ENCODE measurements around the gene SMIM14.
"Not testable (repeated sequence)": the region's sequence is repeated elsewhere in the genome, so short reads cannot be mapped to it uniquely, and the experiment has no call there.

The SMIM14 gene

GRCh38 chr4:39642885-39643552, 4.4 kb upstream of the SMIM14 start:
- no peak for DNase-seq (ENCODE audit: low spot score)

DNA sequence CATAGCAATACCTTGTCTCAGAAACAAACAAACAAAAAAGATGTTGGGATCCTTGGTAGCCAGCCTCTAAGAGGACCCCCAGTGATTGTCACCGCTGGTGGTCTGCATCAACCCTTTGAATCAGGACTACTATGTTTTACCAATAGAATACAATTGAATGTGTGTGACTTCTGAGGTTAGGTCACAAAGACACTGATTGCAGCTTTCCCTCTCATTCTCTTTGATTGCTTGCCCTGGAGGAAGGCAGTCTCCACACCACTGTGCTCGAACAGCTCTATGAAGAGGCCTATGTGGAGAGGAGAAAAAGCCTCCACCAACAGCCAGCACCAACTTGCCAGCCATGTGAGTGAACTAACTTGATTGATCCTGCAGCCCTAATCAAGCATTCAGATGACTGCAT, 2.8 kb upstream of the SMIM14 start:
- no peak for DNase-seq (ENCODE audit: low spot score)

DNA sequence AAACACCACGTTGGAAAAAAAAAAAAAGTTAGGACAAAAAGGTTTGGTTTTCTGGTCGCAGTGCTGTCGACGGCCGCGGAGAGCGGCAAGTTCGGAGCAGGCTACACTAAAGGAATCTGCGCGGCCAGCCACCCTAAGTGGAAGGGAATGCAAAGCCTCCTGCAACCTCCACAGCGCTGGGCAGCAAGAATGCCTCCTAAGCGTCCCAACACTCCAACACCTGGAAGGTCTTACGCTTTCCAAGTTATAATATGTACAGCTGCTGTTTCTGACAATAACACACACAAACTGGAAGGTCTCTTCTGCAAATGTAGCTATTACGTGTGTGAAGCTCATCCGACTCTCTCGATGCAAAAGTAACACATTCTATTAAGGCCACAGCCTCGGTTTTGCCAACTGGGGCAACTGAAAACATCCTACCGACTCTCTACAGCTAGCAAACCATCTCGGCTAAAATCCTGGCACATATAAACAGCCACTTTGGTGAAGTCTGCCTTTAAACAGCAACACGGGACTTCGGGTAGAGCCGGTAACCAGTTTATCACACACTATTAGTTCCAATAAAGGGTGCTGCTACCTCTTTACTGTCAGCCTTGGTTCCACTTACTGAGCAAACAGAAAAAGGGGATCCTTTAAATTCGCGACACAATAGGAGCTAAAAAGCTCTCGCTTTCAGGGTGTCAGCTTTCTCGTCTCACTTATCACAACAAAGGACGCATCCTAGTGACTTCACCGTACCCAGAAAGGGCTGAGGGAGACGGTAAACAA, 895 bp downstream of the SMIM14 start:
- DNase-seq (ENCODE audit: low spot score) = no peak

DNA sequence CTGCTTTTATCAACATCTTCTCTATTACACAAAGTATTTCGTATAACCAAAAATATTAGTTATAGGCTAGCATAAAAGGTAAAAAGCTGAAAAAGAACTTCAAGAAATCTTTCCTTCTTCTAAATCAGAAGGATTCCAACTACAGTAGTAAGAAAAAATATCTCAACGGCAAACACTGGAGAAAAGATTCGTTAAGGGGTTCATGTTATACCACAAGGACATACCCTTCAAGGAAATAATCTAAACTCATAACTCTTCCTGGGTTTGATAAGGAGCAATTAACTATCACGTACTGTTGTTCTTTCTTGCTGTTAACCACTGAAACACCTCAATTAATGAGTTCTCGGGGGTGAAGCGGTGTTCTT, 1.5 kb downstream of the SMIM14 start:
- DNase-seq (ENCODE audit: low spot score) = no peak

DNA sequence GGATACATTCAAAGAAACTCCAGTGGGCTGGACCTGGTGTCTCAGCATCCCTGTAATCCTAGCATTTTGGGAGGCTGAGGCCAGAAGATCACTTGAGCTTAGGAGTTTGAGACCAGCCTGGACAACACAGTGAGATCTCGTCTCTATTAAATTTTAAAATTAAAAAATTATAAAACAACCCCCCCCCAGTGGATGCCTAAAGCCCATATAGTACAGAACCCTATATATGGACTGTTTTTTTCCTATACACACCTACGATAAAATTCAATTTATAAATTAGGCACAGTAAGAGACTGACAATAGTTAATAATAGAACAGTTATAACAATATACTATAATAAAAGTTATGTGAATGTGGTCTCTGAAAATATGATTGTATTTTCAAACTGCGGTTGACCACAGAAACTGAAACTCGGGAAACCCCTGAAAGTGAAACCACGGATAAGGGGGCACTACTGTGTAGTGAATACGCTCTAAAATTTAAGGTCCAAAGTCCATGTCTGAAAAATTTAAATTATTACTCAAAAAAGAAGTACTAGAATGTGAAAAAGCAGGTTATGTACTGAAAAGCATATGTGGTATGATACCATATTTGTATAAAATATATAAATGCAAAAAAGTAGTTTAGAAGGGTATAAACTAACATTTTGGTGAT, 2.0 kb downstream of the SMIM14 start:
- DNase-seq (ENCODE audit: low spot score) = no peak

DNA sequence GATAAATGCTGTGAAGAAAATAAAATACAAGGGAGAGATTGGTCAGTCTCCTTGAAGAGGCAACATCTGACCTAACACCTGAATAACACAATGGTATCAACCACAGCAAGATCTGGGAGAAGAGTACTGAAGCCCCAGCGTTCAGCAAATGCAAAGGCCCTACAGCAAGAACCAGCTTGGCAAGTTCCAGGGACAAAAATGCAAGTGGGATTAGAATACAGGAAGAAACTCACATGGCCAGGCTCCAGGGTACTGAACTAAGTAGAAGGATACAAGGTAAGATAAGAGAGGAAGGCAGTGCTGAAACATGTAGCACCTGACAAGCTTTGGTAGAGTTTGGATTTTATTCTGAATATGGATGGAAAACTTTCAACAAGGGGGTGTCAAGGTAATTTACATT, 3.6 kb downstream of the SMIM14 start:
- no peak for DNase-seq (ENCODE audit: low spot score)

DNA sequence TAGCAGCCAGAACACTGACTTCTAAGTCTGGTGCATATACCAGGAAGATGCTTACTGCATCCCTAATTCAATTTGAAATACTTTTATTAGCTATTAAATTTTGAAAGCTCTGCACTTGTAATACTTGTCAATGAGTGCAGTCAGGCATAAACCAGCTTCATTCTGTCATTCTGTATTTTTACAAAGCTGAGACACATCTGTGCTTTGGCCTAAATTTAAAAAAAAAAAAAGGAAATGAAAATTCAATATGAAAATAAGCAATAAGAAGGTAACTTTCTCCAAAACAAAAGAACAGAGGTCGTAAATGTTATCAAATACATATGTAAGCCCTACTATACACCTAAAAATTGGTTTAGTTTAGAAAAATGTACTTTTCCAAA, 7.0 kb downstream of the SMIM14 start:
- DNase-seq (ENCODE audit: low spot score) = no peak

- no peak for DNase-seq (ENCODE audit: low spot score)
These were observed 11.3 kb downstream of the SMIM14 start for GRCh38 chr4:39627413-39627812.

DNA sequence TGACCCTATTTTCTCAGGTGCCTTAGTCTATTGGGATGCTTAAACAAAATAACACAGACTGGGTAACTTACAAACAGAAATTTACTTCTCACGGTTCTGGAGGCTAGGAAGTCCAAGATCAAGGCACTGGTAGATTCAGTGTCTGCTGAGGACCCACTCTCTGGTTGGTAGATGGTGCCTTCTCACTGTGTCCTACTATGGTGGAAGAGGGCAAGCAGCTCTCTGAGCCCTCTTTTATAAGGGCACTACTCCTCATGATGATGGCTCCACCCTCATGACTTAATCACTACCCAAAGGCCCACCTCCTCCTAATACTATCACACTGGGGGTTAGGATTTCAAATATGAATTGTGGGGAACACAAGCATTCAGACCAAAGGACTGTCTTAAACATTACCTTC, 11.8 kb downstream of the SMIM14 start:
- no peak for DNase-seq (ENCODE audit: low spot score)

DNA sequence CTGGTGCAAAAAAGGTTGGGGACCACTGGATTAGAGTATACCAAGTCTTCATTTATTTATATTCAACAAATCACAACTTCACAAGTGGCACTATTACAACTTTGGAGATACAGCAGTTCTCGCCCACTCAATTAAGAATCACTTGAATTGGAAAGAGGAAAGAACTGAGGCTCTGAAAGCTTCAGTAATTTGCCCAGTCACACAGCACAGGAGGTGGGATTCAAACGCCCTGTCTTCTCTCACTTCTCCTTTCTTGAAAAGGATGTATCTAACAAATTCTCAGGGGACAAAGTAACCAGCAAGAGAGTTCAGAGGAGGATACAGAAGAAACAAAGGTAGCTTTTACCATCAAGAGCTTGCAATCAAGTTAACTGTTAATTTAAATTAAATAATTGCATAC, 12.4 kb downstream of the SMIM14 start:
- DNase-seq (ENCODE audit: low spot score) = no peak

DNA sequence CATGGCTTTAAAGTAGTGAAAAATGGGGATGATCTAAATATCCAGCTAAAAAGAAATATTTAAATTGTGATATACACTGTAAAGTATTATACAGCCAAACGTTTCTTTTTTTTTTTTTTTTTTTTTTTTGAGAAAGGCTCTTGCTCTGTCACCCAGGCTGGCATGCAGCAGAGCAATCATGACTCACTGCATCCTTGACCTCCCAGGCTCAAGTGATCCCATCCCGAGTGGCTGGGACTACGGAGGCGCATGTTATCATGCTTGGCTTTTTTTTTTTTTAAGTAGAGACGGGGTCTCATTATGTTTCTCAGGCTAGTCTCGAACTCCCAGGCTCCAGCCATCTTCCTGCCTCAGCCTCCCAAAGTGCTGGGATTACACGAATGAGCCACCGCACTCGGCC, 17.1 kb downstream of the SMIM14 start:
- no peak for DNase-seq (ENCODE audit: low spot score)

GRCh38 chr4:39620551-39621313, 17.9 kb downstream of the SMIM14 start:
- no peak for DNase-seq (ENCODE audit: low spot score)

DNA sequence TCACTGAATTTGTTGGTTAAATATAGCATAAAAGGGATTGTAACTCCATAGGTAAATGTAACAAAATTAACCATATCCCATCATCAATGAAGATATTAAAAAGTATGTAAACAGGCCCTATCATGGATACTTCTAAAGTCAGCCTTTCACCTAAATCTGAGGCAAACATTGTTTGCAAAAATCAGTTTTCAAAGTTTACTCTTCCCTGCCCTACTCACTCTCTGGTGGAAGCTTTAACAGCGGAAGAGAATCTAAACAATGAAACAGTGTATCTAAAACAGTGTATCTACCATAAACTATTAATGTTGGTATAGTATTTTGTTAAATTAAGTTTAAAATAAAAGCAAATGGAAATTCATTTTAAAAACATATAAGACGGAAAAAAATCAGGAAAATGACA, 21.1 kb downstream of the SMIM14 start:
- DNase-seq (ENCODE audit: low spot score) = no peak

DNA sequence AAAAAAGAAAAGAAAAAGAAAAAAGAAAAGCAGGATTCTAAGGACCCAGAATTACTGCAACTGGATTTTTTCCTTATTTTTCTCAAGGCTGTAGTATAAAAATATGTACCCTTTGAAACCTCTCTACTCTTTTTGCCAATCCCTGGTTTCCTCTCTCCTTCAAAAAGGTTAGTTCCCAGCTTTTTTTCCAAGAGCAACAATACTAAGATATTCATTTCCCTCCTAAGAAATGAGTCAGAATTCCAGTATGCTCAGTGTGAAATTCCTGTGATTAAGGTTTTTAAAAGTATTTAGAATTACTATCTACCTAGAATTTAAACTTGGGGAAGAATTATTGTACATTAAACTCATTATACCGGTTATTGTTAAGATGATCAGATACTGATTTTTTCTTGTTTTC, 22.0 kb downstream of the SMIM14 start:
- DNase-seq (ENCODE audit: low spot score) = no peak

- DNase-seq (ENCODE audit: low spot score) = not testable (repeated sequence)
These were observed 22.6 kb downstream of the SMIM14 start for GRCh38 chr4:39616112-39616511.

DNA sequence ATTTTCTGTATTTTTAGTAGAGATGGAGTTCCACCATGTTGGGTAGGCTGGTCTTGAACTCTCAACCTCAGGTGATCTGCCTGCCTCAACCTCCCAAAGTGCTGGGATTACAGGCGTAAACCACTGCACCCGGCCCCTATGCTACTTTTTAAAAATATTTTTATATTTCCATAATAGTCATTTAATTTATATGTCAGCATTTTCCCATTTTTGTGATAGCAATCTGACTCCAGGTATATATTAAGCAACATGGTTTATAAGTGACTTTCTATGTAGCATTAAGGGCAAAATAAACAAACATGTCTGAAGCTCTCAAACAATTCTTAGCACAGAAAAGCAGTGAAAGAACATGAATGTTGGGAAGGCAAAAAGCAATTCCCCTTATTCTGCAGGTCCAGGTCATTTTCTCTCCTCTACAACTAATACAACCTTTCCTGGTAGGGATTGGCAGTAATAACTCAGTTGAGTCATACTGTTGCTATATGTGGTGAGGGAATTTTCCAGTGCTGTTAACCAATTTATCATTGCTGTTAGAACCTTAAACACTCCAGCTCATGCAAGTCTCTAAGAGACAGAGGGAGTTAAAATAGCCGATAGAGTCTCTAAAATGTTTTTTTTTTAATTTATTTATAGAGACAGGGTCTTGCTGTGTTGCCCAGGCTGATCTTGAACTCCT, 24.0 kb downstream of the SMIM14 start:
- DNase-seq (ENCODE audit: low spot score) = no peak

DNA sequence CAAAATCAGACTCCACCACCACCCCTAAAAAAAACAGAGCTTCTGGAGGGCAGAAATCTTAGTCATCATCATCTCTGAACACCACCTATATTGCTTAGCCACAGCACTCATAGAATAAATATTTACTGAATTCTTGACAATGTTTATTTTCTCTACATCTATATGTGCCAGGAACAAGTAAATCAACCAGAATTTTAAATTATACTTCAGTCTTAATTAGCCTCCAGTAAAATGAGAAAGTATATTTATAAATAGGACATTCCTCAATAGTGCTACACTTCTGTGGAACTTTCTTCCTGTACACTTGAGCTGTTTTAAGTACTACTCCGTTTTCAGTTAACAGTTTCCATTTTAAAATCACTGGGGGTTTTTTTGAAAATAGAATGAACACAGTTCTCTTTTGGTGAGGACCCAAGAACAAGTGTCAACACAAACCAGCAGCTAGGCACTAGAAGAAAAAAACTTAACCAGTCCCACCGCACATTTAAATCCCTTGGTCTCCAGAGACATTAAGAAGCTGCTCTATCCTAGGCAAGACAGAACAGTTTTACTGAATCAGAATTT, 25.5 kb downstream of the SMIM14 start:
- no peak for DNase-seq (ENCODE audit: low spot score)

DNA sequence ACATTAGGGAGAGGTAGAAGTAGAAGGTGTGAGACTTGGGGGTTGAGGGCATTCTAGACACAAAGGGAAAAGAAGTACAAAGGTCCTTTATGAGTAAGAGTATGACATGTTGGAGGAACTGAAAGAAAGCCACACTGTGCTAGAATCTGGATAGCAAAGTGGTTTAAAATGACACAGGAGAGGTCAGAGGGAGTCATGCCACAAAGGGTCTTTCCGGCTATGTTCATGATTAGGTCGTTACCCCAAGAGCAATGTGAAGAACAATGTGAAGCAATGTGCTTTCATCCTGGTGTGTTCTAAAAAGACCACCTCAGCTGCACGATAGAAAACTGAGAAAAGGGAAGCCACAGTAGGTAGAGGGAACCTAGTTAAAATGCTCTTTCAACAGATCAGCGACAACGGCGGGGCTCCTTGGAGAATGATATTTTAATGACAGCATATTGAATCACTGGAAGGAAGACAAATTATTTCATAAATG, 29.2 kb downstream of the SMIM14 start:
- DNase-seq (ENCODE audit: low spot score) = no peak

DNA sequence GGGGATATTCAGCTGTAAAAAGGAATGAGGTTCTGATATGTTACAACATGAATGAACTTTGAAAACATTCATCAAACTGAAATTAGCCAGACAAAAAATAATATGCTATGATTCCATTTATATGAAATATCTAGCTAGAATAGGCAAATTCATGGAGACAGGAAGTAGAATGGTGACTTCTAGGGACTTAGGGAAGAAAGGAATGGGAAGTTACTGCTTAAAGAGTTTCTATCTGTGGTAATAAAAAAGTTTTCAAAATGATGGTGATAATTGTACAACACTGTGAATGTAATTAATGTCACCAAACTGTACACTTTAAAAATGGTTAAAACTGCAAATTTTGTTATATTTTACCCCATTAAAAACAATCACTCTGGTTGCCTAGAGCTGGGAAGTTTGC, 30.2 kb downstream of the SMIM14 start:
- no peak for DNase-seq (ENCODE audit: low spot score)

DNA sequence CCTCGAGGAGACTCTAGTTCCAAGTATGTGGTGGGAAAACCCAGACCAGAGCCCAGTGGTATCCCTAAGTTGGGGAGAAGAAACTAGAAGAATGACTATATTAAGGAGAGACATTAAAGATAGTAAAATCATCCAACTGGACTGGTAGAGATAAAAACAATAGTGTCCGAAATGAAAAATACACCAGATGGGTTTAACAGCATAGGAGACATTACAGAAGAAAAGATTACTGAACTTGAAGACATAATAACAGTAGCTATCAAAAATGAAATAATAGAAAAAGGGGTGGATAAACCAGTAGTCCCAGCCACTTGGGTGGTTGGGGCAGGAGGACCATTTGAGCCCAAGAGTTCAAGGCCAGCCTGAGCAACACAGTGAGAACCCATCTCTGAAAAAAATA, 31.9 kb downstream of the SMIM14 start:
- DNase-seq (ENCODE audit: low spot score) = no peak

- DNase-seq (ENCODE audit: low spot score) = no peak
These were observed 40.8 kb downstream of the SMIM14 start for GRCh38 chr4:39597695-39598381.

Data from COLO829 (cell line).